A673 (cell line): ENCODE measurements around the gene EXOC6B.

Source experiments
- CTCF ChIP-seq: fragments of 300-800, 200-600 bp; sonication (generic); conservative IDR thresholded peaks from 2 replicates; pipeline ENCODE4 v1.5.1; 2017; ENCODE audit warnings: low read depth, mild to moderate bottlenecking, antibody characterized with exemption, low read length, moderate library complexity, mixed read lengths
- EZH2 ChIP-seq: fragments of 200-600 bp; sonication (generic); IDR thresholded peaks from 2 replicates; pipeline ENCODE4 v1.6.1; 2017; ENCODE audit warnings: borderline replicate concordance, low read depth, mild to moderate bottlenecking, mixed read lengths, antibody characterized with exemption, low read length; ENCODE audit not compliant: poor library complexity, severe bottlenecking

- TF ChIP-seq CTCF (no peak), EZH2 (no peak)
Measured at GRCh38 chr2:72172478-72172877, 653.4 kb downstream of the EXOC6B start.
